Ovary (tissue), 3 donors: ENCODE data around the gene TMIGD3.

Source experiments
- CTCF ChIP-seq, 3 donors: fragments of 450-650 bp in 2 of 3; fragments of 200-600 bp in 1 of 3; IDR thresholded peaks; one replicate each; pipeline versions ENCODE4 v1.5.1 to v1.8.0; 2016 to 2022; ENCODE audit warnings: antibody characterized with exemption in 3 of 3, mild to moderate bottlenecking in 1 of 3
- POLR2A ChIP-seq: fragments of 450-650 bp; IDR thresholded peaks from one replicate; pipeline ENCODE4 v1.6.1; 2017; ENCODE audit warnings: antibody characterized with exemption, mild to moderate bottlenecking, moderate library complexity
- donor health status: DM: no; HTN: no; CAD: no.

DNA sequence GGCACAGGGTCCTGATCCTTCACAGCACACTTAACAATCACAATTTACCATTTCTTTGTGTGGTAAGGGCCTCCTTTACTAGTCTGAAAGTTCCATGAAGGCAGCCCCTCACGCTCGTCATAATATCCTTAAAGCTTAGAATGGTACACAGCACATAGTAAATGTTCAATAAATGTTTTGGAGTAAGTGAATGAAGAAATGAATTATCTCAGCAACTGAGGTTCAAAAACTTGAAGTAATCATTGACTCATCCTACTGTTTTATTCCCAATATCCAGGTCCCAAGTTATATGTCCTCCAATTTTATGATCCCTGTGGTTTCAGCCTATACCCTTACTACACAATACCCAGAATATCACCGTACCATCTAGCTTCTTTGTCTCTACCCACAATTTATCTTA, 31.9 kb downstream of the TMIGD3 start:
- no peak for TF ChIP-seq CTCF (IDR thresholded peaks at IDR 0.05)
- TF ChIP-seq POLR2A = no peak
